ENCODE measurements around the gene RALGAPA1. TPM values are rescaled to one million over a fixed set of nuclear protein-coding genes. Genes with fewer than 3 reads are reported as not detected.

The RALGAPA1 gene
- 36.9 and 41.5 TPM in 2 replicates for total RNA-seq

DNA sequence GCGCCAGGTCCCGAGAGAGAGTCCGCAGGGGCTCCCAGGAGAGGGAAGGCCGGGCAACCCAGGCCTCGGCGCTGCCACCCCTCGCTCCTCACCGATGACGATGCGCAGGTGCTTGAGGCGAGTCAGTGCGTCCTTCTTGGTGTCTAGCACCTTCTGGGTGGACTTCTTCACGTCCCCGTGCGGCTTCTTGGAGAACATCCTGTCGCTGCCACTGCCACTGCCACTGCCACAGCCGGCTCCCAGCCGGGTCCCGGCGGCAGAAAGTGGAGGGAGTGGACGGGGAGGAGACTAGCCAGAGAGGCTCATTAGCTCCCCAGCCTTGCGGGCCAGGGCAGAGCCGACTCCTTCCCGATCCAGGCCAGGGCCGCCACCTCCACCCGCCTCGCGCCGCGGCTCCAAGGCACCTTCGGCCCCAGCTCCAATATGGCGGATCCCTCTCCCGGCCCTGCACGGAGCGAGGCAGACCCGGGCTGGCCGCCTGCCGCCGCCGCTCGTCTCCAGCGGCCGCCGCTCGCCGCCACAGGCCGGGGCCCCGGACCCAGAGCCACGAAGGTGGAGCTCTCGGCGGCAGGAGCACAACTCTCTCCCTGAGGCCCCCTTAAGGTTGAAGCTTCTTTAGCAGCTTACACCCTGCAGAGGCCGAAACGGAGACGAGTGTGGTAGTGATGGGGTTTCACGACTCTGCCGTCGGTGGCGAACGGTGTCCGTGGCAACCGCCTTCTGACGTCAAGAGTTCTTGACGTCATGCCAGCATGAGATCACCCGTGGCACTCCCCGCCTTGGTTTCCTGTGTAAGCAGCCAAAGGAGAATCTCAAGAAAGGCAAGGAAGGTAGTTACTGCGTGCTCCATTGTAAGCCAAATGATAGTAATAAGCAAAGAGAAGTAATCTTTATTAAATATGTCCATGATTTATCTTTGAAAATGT is at the start of gene RALGAPA1:
Gene RALGAPA1 (minus strand): TSS at position 658 of the 926 bp plus-strand sequence. CDS start 460 bp downstream, at position 198.

GRCh38 chr14:35826218-35826951 is 17.3 kb upstream of the RALGAPA1 start, which contains the start of gene BRMS1L:
BRMS1L (plus strand) TSS chr14:35826338; CDS start chr14:35826517, 179 bp downstream.

DNA sequence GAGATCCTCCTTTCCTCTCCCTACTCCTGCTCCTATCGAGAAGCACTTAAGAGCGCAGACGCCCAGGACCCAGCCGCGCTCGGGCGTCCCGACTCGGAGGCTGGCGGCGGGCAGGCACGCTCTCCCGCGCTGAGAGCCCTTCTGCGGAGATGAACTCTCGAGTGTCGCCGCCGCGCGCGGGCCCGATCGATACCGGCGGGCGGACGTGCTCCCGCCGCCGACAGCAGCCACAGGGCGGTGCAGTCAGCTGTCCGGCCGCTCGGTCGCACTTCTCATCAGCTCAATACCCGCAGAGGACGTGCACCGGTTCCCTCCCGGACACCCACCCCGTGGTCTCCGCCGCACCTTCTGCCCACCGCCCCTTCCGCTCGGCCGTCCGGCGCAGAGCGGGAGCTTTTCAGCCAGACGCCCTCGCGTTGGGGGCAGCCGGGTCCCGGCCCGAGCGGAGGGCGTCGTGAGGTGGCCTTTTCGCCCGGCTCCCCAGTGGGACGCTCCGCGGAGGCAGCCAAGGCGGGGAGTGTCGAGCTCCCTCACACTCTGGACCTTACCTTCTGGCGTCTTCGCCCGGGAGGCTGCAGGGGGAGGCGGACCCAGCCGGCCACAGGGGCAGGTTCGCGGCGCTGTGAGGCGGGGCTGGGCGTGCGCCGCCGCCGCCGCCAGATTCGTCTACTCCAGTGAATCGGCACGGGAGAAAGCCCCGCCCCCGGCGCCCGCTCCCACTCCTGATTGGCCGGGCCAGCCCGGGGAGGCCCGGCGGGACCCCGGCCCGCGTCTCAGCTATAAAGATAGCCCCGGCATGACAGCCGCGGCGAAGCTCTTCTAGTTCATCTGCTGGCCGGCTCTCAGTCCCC is 275.5 kb downstream of the RALGAPA1 start, which contains the start of gene INSM2:
Gene INSM2 (plus strand): TSS at position 808 of the 851 bp plus-strand sequence. CDS start 89 bp downstream, outside the sequence.

Small RNAs within 50 kb of the gene (small RNA-seq; reads per million reads assigned to genes)
- not detected for gene RF00322

Other genes starting within 250 kb of the RALGAPA1 start
- gene BRMS1L, start 17.0 kb upstream of the RALGAPA1 start, total RNA-seq, result 5.0 and 6.3 TPM in 2 replicates

All from hair follicle dermal papilla cell (primary cell).